ENCODE measurements around the gene CCBE1. TPM values are rescaled to one million over a fixed set of nuclear protein-coding genes. Genes with fewer than 3 reads are reported as not detected.

The CCBE1 gene
- total RNA-seq, 1 experiment from 2014 or later, result 0.09 TPM

- DNase-seq, result no peak
Measured at GRCh38 chr18:59718108-59718463, 20.9 kb upstream of the CCBE1 start.

GRCh38 chr18:59717291-59717690, 20.1 kb upstream of the CCBE1 start:
- Mint-ChIP-seq H3K27ac (ENCODE audit: unreplicated experiment) (no peak overlapping the region), H3K9me3 (ENCODE audit: unreplicated experiment) (no peaks in the 10 kb centered on the region), H3K4me1 (ENCODE audit: low read depth, unreplicated experiment) (no peaks in the 10 kb centered on the region), H3K27me3 (ENCODE audit: insufficient read depth, unreplicated experiment) (no peaks in the 10 kb centered on the region), H3K36me3 (ENCODE audit: insufficient read depth, unreplicated experiment) (no peaks in the 10 kb centered on the region), H3K4me3 (ENCODE audit: unreplicated experiment) (no peak overlapping the region)
- CTCF ChIA-PET, result no interaction called here
- Histone ChIP-seq H3K36me3 (ENCODE audit: control insufficient read depth, insufficient read depth, low read length) (no peaks in the 10 kb centered on the region), H3K4me3 (ENCODE audit: low read depth, low read length) (no peak overlapping the region), H3K4me1 (no peaks in the 10 kb centered on the region), H3K9me3 (no peaks in the 10 kb centered on the region), H3K27me3 (replicated peaks; ENCODE audit: control insufficient read depth, insufficient read depth, low read length) (no peaks in the 10 kb centered on the region)
- intact Hi-C loops (cut with micrococcal nuclease; ENCODE audit: unreplicated experiment), result no loop called here
- POLR2A ChIA-PET, result no interaction called here
- BruUV-seq (replicated peaks), result no TSS peak
- no peak for DNase-seq
- no peak for TF ChIP-seq CTCF (IDR thresholded peaks at IDR 0.05; ENCODE audit: insufficient read depth in 1 of 2, low read depth in 1 of 2, low read length in 1 of 2, severe bottlenecking in 1 of 2, unreplicated experiment in 1 of 2)

More at GRCh38 chr18:59718108-59718463, 20.9 kb upstream of the CCBE1 start:
- TF ChIP-seq CTCF (IDR thresholded peaks at IDR 0.05; ENCODE audit: insufficient read depth in 1 of 2, low read depth in 1 of 2, low read length in 1 of 2, severe bottlenecking in 1 of 2, unreplicated experiment in 1 of 2), result no peak
- Histone ChIP-seq H3K27me3 (replicated peaks; ENCODE audit: control insufficient read depth, insufficient read depth, low read length) (no peaks in the 10 kb centered on the region), H3K4me1 (no peaks in the 10 kb centered on the region), H3K9me3 (no peaks in the 10 kb centered on the region), H3K36me3 (ENCODE audit: control insufficient read depth, insufficient read depth, low read length) (no peaks in the 10 kb centered on the region), H3K4me3 (ENCODE audit: low read depth, low read length) (no peak overlapping the region)
- Mint-ChIP-seq H3K27me3 (ENCODE audit: insufficient read depth, unreplicated experiment) (no peaks in the 10 kb centered on the region), H3K4me3 (ENCODE audit: unreplicated experiment) (no peak overlapping the region), H3K9me3 (ENCODE audit: unreplicated experiment) (no peaks in the 10 kb centered on the region), H3K27ac (ENCODE audit: unreplicated experiment) (no peak overlapping the region), H3K36me3 (ENCODE audit: insufficient read depth, unreplicated experiment) (no peaks in the 10 kb centered on the region), H3K4me1 (ENCODE audit: low read depth, unreplicated experiment) (no peaks in the 10 kb centered on the region)
- intact Hi-C loops (cut with micrococcal nuclease; ENCODE audit: unreplicated experiment), result no loop called here
- CTCF ChIA-PET, result no interaction called here
- POLR2A ChIA-PET, result no interaction called here
- no TSS peak for BruUV-seq (replicated peaks)

- H3K4me1 ChIP-seq, result no peaks in the 10 kb centered on the region
Measured at GRCh38 chr18:59715966-59716369, 18.7 kb upstream of the CCBE1 start.

More at GRCh38 chr18:59715966-59716369, 18.7 kb upstream of the CCBE1 start:
- DNase-seq, result no peak
- CTCF ChIA-PET, result no interaction called here
- no peak overlapping the region for H3K4me3 ChIP-seq (ENCODE audit: low read depth, low read length)
- Mint-ChIP-seq H3K27me3 (ENCODE audit: insufficient read depth, unreplicated experiment) (no peaks in the 10 kb centered on the region), H3K36me3 (ENCODE audit: insufficient read depth, unreplicated experiment) (no peaks in the 10 kb centered on the region), H3K9me3 (ENCODE audit: unreplicated experiment) (no peaks in the 10 kb centered on the region), H3K4me1 (ENCODE audit: low read depth, unreplicated experiment) (no peaks in the 10 kb centered on the region), H3K4me3 (ENCODE audit: unreplicated experiment) (no peak overlapping the region), H3K27ac (ENCODE audit: unreplicated experiment) (no peak overlapping the region)
- no peaks in the 10 kb centered on the region for H3K36me3 ChIP-seq (ENCODE audit: control insufficient read depth, insufficient read depth, low read length)
- intact Hi-C loops (cut with micrococcal nuclease; ENCODE audit: unreplicated experiment), result no loop called here
- no peaks in the 10 kb centered on the region for H3K9me3 ChIP-seq
- no peaks in the 10 kb centered on the region for H3K27me3 ChIP-seq (replicated peaks; ENCODE audit: control insufficient read depth, insufficient read depth, low read length)
- POLR2A ChIA-PET, result no interaction called here
- no peak for TF ChIP-seq CTCF (IDR thresholded peaks at IDR 0.05; ENCODE audit: insufficient read depth in 1 of 2, low read depth in 1 of 2, low read length in 1 of 2, severe bottlenecking in 1 of 2, unreplicated experiment in 1 of 2)
- no TSS peak for BruUV-seq (replicated peaks)
